Natural killer cell (primary cell): ENCODE data around the gene SEC24A. TPM values are rescaled to one million over a fixed set of nuclear protein-coding genes. Genes with fewer than 3 reads are reported as not detected.
"Not testable (repeated sequence)": the region's sequence is repeated elsewhere in the genome, so short reads cannot be mapped to it uniquely, and the experiment has no call there.

Experiments used
- ATAC-seq, 3 donors: fragments of 150-1000 bp in 2 of 3; fragments of 200-7000 bp in 1 of 3; cut with Tn5 transposase; 1 replicate in 1 of 3; 2 replicates in 2 of 3; pipeline ENCODE4 v1.10.0; 2021; ENCODE audit warnings: mild to moderate bottlenecking in 2 of 3, moderate library complexity in 2 of 3
- DNase-seq, 2 donors: peaks; one replicate each; pipeline versions ENCODE4 v3.0.0 to v3.0.0-alpha.2; 2013 to 2021; ENCODE audit warnings: mixed read lengths in 1 of 2
- H3K27ac ChIP-seq: one replicate; pipeline ENCODE4 v1.5.1; 2013; ENCODE audit warnings: mild to moderate bottlenecking, low read length
- H3K27me3 ChIP-seq: one replicate; pipeline ENCODE4 v1.6.1; 2013; ENCODE audit warnings: low read length; ENCODE audit not compliant: control insufficient read depth, insufficient read depth
- H3K36me3 ChIP-seq: one replicate; pipeline ENCODE4 v1.6.1; 2013; ENCODE audit warnings: low read length; ENCODE audit not compliant: control insufficient read depth, insufficient read depth
- H3K4me1 ChIP-seq: one replicate; pipeline ENCODE4 v1.6.1; 2013; ENCODE audit warnings: low read length; ENCODE audit not compliant: control insufficient read depth, insufficient read depth
- H3K4me3 ChIP-seq: one replicate; pipeline ENCODE4 v1.5.1; 2013; ENCODE audit warnings: low read length
- H3K9me3 ChIP-seq: one replicate; pipeline ENCODE4 v1.6.1; 2013; ENCODE audit warnings: low read length; ENCODE audit not compliant: control insufficient read depth, insufficient read depth
- H3K27ac Mint-ChIP-seq, 2 donors: one replicate each; pipeline ENCODE4 v1.8.0; 2022; ENCODE audit warnings: mild to moderate bottlenecking in 2 of 2, mixed read lengths in 2 of 2, moderate library complexity in 1 of 2
- H3K27me3 Mint-ChIP-seq, 2 donors: one replicate each; pipeline ENCODE4 v1.8.0; 2022; ENCODE audit warnings: low read depth in 2 of 2, mixed read lengths in 2 of 2
- H3K36me3 Mint-ChIP-seq: one replicate; pipeline ENCODE4 v1.8.0; 2022; ENCODE audit warnings: mixed read lengths
- H3K4me1 Mint-ChIP-seq, 2 donors: one replicate each; pipeline ENCODE4 v1.8.0; 2022; ENCODE audit warnings: mixed read lengths in 2 of 2
- H3K4me3 Mint-ChIP-seq: one replicate; pipeline ENCODE4 v1.8.0; 2022; ENCODE audit warnings: mild to moderate bottlenecking, moderate library complexity, mixed read lengths
- H3K9me3 Mint-ChIP-seq, 2 donors: one replicate each; pipeline ENCODE4 v1.8.0; 2022; ENCODE audit warnings: mixed read lengths in 2 of 2
- CTCF ChIP-seq: fragments of 200-600 bp; IDR thresholded peaks from one replicate; pipeline ENCODE4 v1.8.0; 2022; ENCODE audit warnings: antibody characterized with exemption
- WGBS: methylation state at CpG from one replicate; pipeline ENCODE4 v1.1.7; 2013; ENCODE audit warnings: missing lambda C conversion rate; ENCODE audit not compliant: insufficient coverage; 5-methylcytosine and 5-hydroxymethylcytosine counted together
- intact Hi-C: fragments of 100-400 bp; cut with micrococcal nuclease; formaldehyde crosslinking; loops from one replicate; pipeline ENCODE4 v1.14.2; 2022
- total RNA-seq, 4 donors: library from RNA; stranded (reverse); fragments of 120-200 nt in 1 of 4; gene quantifications; one replicate each; pipeline versions ENCODE4 v1.2.3 to v1.2.4, GENCODE V29; 2013 to 2022

Gene SEC24A
- total RNA-seq, 3 donors from 2014 or later (not counting 1 experiment from before 2014, with no cell fraction given) = 20.9 to 26.1 (median 25.0) TPM

GRCh38 chr5:134664448-134664847 lies 15.9 kb downstream of the SEC24A start:
- ATAC-seq = no peak
- H3K4me1 Mint-ChIP-seq = peaks cover 5 to 22% of the 10 kb centered on the region in 2 donors

GRCh38 chr5:134673546-134673945 lies 25.0 kb downstream of the SEC24A start:
- H3K4me1 ChIP-seq, ATAC-seq, H3K4me3 Mint-ChIP-seq, H3K27me3 ChIP-seq, H3K27ac Mint-ChIP-seq, DNase-seq, H3K27ac ChIP-seq, H3K9me3 ChIP-seq, H3K27me3 Mint-ChIP-seq, H3K36me3 Mint-ChIP-seq, H3K4me3 ChIP-seq, H3K4me1 Mint-ChIP-seq, H3K9me3 Mint-ChIP-seq, intact Hi-C loops: not testable (repeated sequence)
- peaks cover 53% of the 10 kb centered on the region for H3K36me3 ChIP-seq
- 100% methylated on average over 3 of the region's 4 CpGs for WGBS

More at GRCh38 chr5:134664448-134664847, 15.9 kb downstream of the SEC24A start:
- H3K27me3 Mint-ChIP-seq = no peaks in the 10 kb centered on the region
- TF ChIP-seq CTCF = no peak
- H3K27ac ChIP-seq = no peak overlapping the region
- no peak overlapping the region for H3K4me3 Mint-ChIP-seq
- no peaks in the 10 kb centered on the region for H3K27me3 ChIP-seq
- H3K4me1 ChIP-seq = no peaks in the 10 kb centered on the region
- H3K36me3 Mint-ChIP-seq = no peaks in the 10 kb centered on the region
- intact Hi-C loops = no loop called here
- H3K9me3 ChIP-seq = no peaks in the 10 kb centered on the region
- 94% methylated on average over 3 of the region's 3 CpGs for WGBS
- H3K9me3 Mint-ChIP-seq = no peaks in the 10 kb centered on the region
- no peak overlapping the region for H3K27ac Mint-ChIP-seq
- H3K4me3 ChIP-seq = no peak overlapping the region
- peaks cover 25% of the 10 kb centered on the region for H3K36me3 ChIP-seq
- no peak for DNase-seq

GRCh38 chr5:134677357-134677756 lies 28.8 kb downstream of the SEC24A start:
- H3K4me1 Mint-ChIP-seq, H3K9me3 ChIP-seq, H3K9me3 Mint-ChIP-seq, DNase-seq, ATAC-seq, H3K27me3 Mint-ChIP-seq, H3K27ac ChIP-seq, H3K36me3 Mint-ChIP-seq, intact Hi-C loops, H3K27me3 ChIP-seq, H3K4me3 Mint-ChIP-seq, H3K27ac Mint-ChIP-seq, H3K4me3 ChIP-seq, H3K4me1 ChIP-seq: not testable (repeated sequence)
- WGBS = 100% methylated on average over 4 of the region's 4 CpGs
- H3K36me3 ChIP-seq = peaks cover 63% of the 10 kb centered on the region

GRCh38 chr5:134690144-134690543 lies 41.6 kb downstream of the SEC24A start:
- intact Hi-C loops, H3K4me3 Mint-ChIP-seq, H3K9me3 ChIP-seq, H3K27ac Mint-ChIP-seq, DNase-seq, H3K4me3 ChIP-seq, H3K27me3 Mint-ChIP-seq, H3K27me3 ChIP-seq, H3K9me3 Mint-ChIP-seq, H3K27ac ChIP-seq, ATAC-seq, H3K4me1 Mint-ChIP-seq, H3K4me1 ChIP-seq: not testable (repeated sequence)
- peaks cover 54% of the 10 kb centered on the region for H3K36me3 ChIP-seq
- H3K36me3 Mint-ChIP-seq = peaks cover 32% of the 10 kb centered on the region
- WGBS = 96% methylated on average over 8 of the region's 8 CpGs

GRCh38 chr5:134692722-134693121 lies 44.1 kb downstream of the SEC24A start:
- ATAC-seq (no peak), DNase-seq (no peak)
- intact Hi-C loops = no loop called here

More at GRCh38 chr5:134692722-134693121, 44.1 kb downstream of the SEC24A start:
- Mint-ChIP-seq H3K27ac (no peak overlapping the region), H3K4me3 (no peak overlapping the region), H3K4me1 (no peaks in the 10 kb centered on the region), H3K36me3 (peaks cover 25% of the 10 kb centered on the region), H3K27me3 (no peaks in the 10 kb centered on the region), H3K9me3 (no peaks in the 10 kb centered on the region)
- Histone ChIP-seq H3K27me3 (no peaks in the 10 kb centered on the region), H3K9me3 (no peaks in the 10 kb centered on the region), H3K27ac (no peak overlapping the region), H3K4me3 (no peak overlapping the region), H3K36me3 (peaks cover 55% of the 10 kb centered on the region), H3K4me1 (no peaks in the 10 kb centered on the region)
- no peak for TF ChIP-seq CTCF
